ENCODE results near the gene DNASE1L3. TPM values are rescaled to one million over a fixed set of nuclear protein-coding genes. Genes with fewer than 3 reads are reported as not detected.

The DNASE1L3 gene
- total RNA-seq = 0.09 and 0.18 TPM in 2 replicates

GRCh38 chr3:58210761-58211460 lies at the start of gene DNASE1L3:
TSS of gene DNASE1L3 (minus strand) at chr3:58210972. CDS start at chr3:58210906, 66 bp downstream.

DNA sequence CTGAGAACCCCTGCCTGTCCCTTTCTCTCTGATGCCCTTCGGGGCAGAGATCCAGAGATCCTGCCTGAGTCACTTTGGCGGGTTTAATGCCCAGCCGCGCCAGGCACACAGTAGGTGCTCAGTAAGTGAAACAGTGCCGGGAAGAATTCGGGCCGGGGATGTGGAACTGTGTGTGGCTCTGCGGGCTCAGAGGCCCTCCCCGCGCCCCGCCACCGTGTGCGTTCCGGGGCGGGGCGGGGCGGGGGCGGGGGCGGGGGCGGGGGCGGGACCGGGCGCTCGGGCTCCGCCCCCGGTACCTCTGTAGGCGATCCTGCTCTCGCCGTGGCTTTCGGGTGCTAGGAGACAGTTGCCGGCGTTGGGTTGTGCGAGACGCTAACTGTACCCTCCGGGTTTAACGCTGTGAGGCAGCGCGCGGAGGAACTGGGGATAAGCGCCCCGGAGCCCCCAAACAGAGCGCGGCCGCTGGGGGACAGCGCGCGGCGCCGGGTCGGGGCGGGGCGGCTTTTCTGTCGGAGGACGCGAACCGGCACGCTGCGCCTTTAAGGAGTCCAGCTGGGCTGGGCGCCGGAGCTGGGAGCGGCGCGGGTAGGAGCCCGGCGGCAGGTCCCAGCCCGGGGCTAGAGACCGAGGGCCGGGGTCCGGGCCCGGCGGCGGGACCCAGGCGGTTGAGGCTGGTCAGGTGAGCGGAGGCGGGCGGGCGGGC lies 26.6 kb upstream of the DNASE1L3 start, which contains the start of gene ABHD6:
Gene ABHD6 (plus strand): TSS at position 555 of the 703 bp plus-strand sequence. CDS start 18,795 bp downstream, outside the sequence.

Other genes starting within 250 kb of the DNASE1L3 start
- 871 and 950 TPM in 2 replicates for gene FLNB, start 202.6 kb downstream of the DNASE1L3 start, total RNA-seq
- 5.7 and 9.0 TPM in 2 replicates for gene ABHD6, start 26.8 kb upstream of the DNASE1L3 start, total RNA-seq
- gene RPP14, start 95.3 kb upstream of the DNASE1L3 start, total RNA-seq = 12.0 and 17.8 TPM in 2 replicates
- 3.8 and 5.5 TPM in 2 replicates for gene HTD2, start 95.5 kb upstream of the DNASE1L3 start, total RNA-seq
- gene PXK, start 121.9 kb upstream of the DNASE1L3 start, total RNA-seq = 8.8 and 13.9 TPM in 2 replicates
- gene PDHB, start 222.9 kb upstream of the DNASE1L3 start, total RNA-seq = 55.1 and 62.4 TPM in 2 replicates